ENCODE measurements around the gene PDE2A.

- TF ChIP-seq CTCF (IDR thresholded peaks at IDR 0.05), result no peak
- no peak for TF ChIP-seq POLR2A (IDR thresholded peaks at IDR 0.05)
- TF ChIP-seq EP300 (IDR thresholded peaks at IDR 0.05), result no peak
- TF ChIP-seq POLR2AphosphoS5 (IDR thresholded peaks at IDR 0.05), result no peak
Measured at GRCh38 chr11:72688486-72688885, 14.3 kb upstream of the PDE2A start.

Measured in upper lobe of left lung (tissue), 4 donors.